ENCODE measurements around the gene GJB3. TPM values are rescaled to one million over a fixed set of nuclear protein-coding genes. Genes with fewer than 3 reads are reported as not detected.

The GJB3 gene
- polyA plus RNA-seq, 3 donors, result not detected

DNA sequence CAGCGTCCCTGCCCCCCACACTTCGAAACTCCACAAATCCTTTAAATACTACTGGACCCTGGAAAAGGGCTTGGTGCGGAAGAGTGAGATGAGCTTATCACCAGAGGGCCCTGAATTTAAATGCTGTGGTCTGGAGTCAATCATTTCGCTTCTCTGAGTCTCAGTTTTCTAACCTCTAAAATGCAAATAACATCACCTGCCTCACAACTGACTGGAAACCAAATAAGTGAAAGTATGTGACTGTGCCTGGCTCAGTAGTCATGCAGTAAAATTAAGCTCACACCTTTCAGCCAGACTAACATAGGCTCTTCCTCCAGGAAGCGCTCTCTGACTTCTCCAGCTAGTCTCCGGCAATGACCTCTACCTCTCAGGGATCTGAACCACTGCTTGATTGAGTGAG lies 16.0 kb downstream of the GJB3 start:
- Histone ChIP-seq H3K4me3 (replicated peaks in 1 of 3; ENCODE audit: low read depth in 2 of 3, low read length in 3 of 3) (no peak overlapping the region), H3K36me3 (replicated peaks in 1 of 2; ENCODE audit: control insufficient read depth in 1 of 2, insufficient read depth in 2 of 2, low read length in 2 of 2) (no peaks in the 10 kb centered on the region), H3K27me3 (ENCODE audit: control insufficient read depth in 2 of 2, insufficient read depth in 2 of 2, low read length in 2 of 2) (peaks cover 6 to 19% of the 10 kb centered on the region in 2 donors), H2AFZ (ENCODE audit: insufficient read depth, low read depth, low read length, poor library complexity, severe bottlenecking) (no peak overlapping the region), H3K79me2 (ENCODE audit: insufficient read depth, low read length) (no peaks in the 10 kb centered on the region), H3K9ac (ENCODE audit: insufficient read depth, low read length, poor library complexity, severe bottlenecking) (no peak overlapping the region), H3K27ac (ENCODE audit: low read depth in 1 of 2, low read length in 2 of 2) (no peak overlapping the region), H3K4me1 (ENCODE audit: control insufficient read depth in 1 of 2, insufficient read depth in 2 of 2, low read length in 2 of 2) (no peaks in the 10 kb centered on the region), H3K9me3 (replicated peaks in 1 of 2; ENCODE audit: control insufficient read depth in 1 of 2, insufficient read depth in 1 of 2, low read length in 2 of 2) (no peaks in the 10 kb centered on the region), H3K4me2 (replicated peaks; ENCODE audit: extremely low read depth, low read length, poor library complexity, severe bottlenecking) (no peak overlapping the region), H4K20me1 (ENCODE audit: insufficient read depth, low read length) (no peaks in the 10 kb centered on the region)
- DNase-seq, result no peak
- H3K27ac Mint-ChIP-seq, result no peak overlapping the region
- no peak overlapping the region for H3K4me3 Mint-ChIP-seq
- H3K27me3 Mint-ChIP-seq (ENCODE audit: low read depth in 3 of 3), result peaks cover 18 to 22% (median 19%) of the 10 kb centered on the region in 3 donors
- no peaks in the 10 kb centered on the region for H3K4me1 Mint-ChIP-seq
- H3K36me3 Mint-ChIP-seq, result no peaks in the 10 kb centered on the region
- TF ChIP-seq, protein P1, sequence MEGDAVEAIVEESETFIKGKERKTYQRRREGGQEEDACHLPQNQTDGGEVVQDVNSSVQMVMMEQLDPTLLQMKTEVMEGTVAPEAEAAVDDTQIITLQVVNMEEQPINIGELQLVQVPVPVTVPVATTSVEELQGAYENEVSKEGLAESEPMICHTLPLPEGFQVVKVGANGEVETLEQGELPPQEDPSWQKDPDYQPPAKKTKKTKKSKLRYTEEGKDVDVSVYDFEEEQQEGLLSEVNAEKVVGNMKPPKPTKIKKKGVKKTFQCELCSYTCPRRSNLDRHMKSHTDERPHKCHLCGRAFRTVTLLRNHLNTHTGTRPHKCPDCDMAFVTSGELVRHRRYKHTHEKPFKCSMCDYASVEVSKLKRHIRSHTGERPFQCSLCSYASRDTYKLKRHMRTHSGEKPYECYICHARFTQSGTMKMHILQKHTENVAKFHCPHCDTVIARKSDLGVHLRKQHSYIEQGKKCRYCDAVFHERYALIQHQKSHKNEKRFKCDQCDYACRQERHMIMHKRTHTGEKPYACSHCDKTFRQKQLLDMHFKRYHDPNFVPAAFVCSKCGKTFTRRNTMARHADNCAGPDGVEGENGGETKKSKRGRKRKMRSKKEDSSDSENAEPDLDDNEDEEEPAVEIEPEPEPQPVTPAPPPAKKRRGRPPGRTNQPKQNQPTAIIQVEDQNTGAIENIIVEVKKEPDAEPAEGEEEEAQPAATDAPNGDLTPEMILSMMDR (IDR thresholded peaks at IDR 0.05), result no peak
- peaks cover 0 to 3% (median 0%) of the 10 kb centered on the region in 7 donors for H3K9me3 Mint-ChIP-seq
- intact Hi-C loops (cut with micrococcal nuclease), result no loop called here
- 100% methylated on average over 2 of the region's 6 CpGs for WGBS (ENCODE audit: insufficient coverage)

DNA sequence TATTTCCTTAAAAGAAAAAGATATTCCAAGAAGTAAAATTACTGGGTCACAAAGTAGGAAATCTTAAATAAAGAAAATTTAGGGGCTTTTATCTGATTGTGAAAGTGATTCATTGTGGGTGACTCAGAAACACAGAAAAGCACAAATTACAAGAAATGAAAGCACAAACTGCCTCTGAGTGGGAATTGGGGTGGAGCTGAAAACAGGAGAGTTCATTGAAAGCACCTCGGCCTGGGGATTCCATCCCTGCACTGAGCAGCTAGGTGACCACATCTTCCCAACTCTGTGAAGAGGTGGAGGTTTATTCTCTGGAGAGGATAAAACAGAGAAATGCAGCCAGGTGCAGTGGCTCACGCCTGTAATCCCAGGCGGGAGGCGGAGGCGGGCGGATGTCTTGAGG lies 19.2 kb downstream of the GJB3 start:
- Histone ChIP-seq H3K9ac (ENCODE audit: insufficient read depth, low read length, poor library complexity, severe bottlenecking) (no peak overlapping the region), H3K36me3 (replicated peaks in 1 of 2; ENCODE audit: control insufficient read depth in 1 of 2, insufficient read depth in 2 of 2, low read length in 2 of 2) (no peaks in the 10 kb centered on the region), H3K4me1 (ENCODE audit: control insufficient read depth in 1 of 2, insufficient read depth in 2 of 2, low read length in 2 of 2) (no peaks in the 10 kb centered on the region), H3K27ac (ENCODE audit: low read depth in 1 of 2, low read length in 2 of 2) (no peak overlapping the region), H3K4me2 (replicated peaks; ENCODE audit: extremely low read depth, low read length, poor library complexity, severe bottlenecking) (no peak overlapping the region), H3K4me3 (replicated peaks in 1 of 3; ENCODE audit: low read depth in 2 of 3, low read length in 3 of 3) (no peak overlapping the region), H3K9me3 (replicated peaks in 1 of 2; ENCODE audit: control insufficient read depth in 1 of 2, insufficient read depth in 1 of 2, low read length in 2 of 2) (no peaks in the 10 kb centered on the region), H2AFZ (ENCODE audit: insufficient read depth, low read depth, low read length, poor library complexity, severe bottlenecking) (no peak overlapping the region), H3K79me2 (ENCODE audit: insufficient read depth, low read length) (no peaks in the 10 kb centered on the region), H3K27me3 (ENCODE audit: control insufficient read depth in 2 of 2, insufficient read depth in 2 of 2, low read length in 2 of 2) (no peaks in the 10 kb centered on the region), H4K20me1 (ENCODE audit: insufficient read depth, low read length) (no peaks in the 10 kb centered on the region)
- H3K27ac Mint-ChIP-seq, result no peak overlapping the region
- H3K4me1 Mint-ChIP-seq, result no peaks in the 10 kb centered on the region
- TF ChIP-seq, protein P1 (IDR thresholded peaks at IDR 0.05), result no peak
- H3K9me3 Mint-ChIP-seq, result peaks cover 0 to 5% (median 0%) of the 10 kb centered on the region in 7 donors
- WGBS (ENCODE audit: insufficient coverage), result no CpG with 5 or more reads among the region's 6 CpGs
- peaks cover 3 to 9% (median 5%) of the 10 kb centered on the region in 3 donors for H3K27me3 Mint-ChIP-seq (ENCODE audit: low read depth in 3 of 3)
- DNase-seq, result no peak
- H3K36me3 Mint-ChIP-seq, result no peaks in the 10 kb centered on the region
- H3K4me3 Mint-ChIP-seq, result no peak overlapping the region
- intact Hi-C loops (cut with micrococcal nuclease), result no loop called here
